Astrocyte (in vitro differentiated cells and primary cell): ENCODE results near the gene CNGB1.

Experiments
- CTCF ChIP-seq: IDR thresholded peaks from 2 replicates; pipeline ENCODE4 v1.5.1; 2011; ENCODE audit warnings: low read depth, mild to moderate bottlenecking, inconsistent platforms, low read length, moderate library complexity; ENCODE audit not compliant: insufficient read depth
- EZH2 ChIP-seq: IDR thresholded peaks from 2 replicates; pipeline ENCODE4 v1.6.1; 2012; ENCODE audit warnings: mild to moderate bottlenecking, low read length, inconsistent platforms; ENCODE audit not compliant: insufficient read depth

GRCh38 chr16:57903656-57904055, 67.3 kb downstream of the CNGB1 start:
- TF ChIP-seq CTCF: no peak
- TF ChIP-seq EZH2: no peak
